HG03159 (cell line): ENCODE results near the gene TRAF3IP3.

ENCODE experiments used
- ATAC-seq: cut with Tn5 transposase; IDR thresholded peaks from one replicate; pipeline ENCODE4 v1.9.1; 2021; ENCODE audit warnings: mild to moderate bottlenecking, moderate library complexity; ENCODE audit not compliant: unreplicated experiment

Gene TRAF3IP3, protein sequence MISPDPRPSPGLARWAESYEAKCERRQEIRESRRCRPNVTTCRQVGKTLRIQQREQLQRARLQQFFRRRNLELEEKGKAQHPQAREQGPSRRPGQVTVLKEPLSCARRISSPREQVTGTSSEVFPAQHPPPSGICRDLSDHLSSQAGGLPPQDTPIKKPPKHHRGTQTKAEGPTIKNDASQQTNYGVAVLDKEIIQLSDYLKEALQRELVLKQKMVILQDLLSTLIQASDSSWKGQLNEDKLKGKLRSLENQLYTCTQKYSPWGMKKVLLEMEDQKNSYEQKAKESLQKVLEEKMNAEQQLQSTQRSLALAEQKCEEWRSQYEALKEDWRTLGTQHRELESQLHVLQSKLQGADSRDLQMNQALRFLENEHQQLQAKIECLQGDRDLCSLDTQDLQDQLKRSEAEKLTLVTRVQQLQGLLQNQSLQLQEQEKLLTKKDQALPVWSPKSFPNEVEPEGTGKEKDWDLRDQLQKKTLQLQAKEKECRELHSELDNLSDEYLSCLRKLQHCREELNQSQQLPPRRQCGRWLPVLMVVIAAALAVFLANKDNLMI

DNA sequence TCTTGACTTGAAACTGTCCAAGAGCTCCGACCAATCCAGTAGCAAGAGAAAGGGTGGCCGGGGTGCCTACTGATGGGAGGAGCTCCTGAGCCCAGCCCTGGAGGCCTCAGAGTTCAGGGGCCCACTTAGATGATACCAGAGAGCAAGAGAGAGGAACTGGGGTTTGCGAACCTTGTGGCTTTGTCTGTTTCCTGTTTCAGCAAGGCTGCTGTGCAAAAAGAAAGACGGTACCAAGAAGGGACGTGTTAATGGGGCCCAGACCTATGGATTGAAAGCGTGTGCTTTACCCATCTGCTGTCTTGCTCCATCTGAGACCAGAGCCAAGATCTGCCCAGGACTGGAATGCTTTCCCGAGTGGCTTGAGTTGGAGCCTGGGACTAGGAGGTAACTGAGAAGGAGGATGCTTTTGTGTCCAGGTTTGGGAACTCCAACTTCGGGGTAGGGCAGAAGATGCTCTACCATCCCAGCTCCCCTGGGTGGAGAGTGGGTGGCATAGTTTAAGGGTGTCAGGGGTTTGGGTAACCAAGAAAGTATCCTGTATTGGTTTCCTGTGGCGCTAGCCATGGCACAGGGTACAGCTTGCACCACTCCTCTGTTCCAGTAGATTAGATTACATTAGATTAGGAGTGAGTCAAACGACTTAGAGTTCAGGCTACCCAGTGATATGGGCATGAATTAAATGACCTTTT lies at the start of gene TRAF3IP3:
Gene TRAF3IP3, plus strand, starts transcription at position 128 of the 689 bp plus-strand sequence. CDS start 3,987 bp downstream, outside the sequence.
- ATAC-seq, result peak; percentile 82

DNA sequence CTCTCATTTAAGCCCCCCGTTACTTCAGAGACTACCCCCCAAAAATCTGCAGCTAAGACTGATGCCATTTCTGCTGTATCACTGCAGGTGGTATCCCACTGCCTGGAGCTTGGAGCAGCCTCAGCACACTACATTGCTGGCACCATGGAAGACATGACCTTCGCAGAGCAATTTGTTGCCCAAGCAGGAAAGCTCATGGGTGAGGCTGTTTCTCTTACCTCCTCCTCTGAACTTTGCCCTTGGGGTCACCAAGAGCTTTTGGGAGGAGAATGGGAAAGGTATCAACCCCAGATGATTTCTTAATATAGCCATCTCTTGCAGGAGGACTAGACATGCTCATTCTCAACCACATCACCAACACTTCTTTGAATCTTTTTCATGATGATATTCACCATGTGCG lies 49.2 kb upstream of the TRAF3IP3 start:
- ATAC-seq, result no peak

DNA sequence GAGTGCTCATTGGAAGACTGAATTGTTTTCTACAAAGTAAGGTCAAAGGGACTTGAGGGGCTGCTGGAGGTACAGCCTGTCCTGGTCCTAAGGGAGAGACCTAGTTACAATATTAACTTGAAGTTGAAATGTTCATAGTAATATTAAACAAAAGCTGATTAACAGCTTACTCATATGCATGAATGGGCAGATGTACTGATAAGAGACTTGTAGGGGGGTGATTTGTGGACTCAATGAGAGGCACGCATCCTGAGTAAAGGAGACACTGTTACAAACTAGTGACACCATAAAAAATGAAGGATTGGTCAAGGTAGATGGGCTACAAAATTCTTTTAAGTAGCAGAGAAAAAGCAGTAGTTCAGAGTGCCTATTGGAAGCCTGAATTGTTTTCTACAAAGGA lies 48.5 kb upstream of the TRAF3IP3 start:
- no peak for ATAC-seq

DNA sequence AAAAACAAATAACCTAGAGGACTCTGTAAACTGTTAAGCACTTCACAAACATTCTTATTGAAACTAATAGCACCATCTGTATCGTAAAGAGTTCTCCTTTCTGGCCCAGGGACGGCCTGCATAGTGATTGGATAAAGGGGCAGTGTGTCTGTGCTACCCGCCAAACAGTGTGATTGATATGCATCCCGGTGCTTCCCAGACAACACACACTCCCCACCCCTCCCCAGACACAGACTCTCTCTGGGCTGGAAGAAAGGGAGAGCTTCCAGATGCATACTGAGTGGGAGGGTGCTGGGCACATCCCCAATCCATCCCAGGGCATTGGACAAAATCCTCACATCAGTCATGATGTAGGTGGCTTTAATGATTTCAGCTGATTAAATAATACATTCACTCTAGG lies 47.6 kb upstream of the TRAF3IP3 start:
- no peak for ATAC-seq

DNA sequence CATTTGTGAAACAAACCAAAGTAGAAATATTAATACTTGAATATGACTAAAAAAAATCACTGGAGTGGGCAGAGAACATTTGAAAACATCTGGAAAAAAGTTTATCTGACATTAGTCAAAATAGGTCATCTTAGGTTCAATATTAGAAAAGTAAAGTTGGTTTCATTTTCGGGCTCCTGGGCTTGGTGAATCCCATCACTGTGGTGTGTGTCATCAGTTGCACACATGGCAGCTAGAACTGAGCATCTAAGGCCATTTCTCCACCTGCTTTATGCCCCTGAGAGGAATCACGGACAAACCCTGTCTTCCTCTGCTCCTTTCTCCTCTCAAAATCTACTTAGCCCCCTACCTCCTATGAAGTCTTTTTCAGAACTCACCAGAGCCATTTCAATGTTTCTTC lies 45.8 kb upstream of the TRAF3IP3 start:
- no peak for ATAC-seq

DNA sequence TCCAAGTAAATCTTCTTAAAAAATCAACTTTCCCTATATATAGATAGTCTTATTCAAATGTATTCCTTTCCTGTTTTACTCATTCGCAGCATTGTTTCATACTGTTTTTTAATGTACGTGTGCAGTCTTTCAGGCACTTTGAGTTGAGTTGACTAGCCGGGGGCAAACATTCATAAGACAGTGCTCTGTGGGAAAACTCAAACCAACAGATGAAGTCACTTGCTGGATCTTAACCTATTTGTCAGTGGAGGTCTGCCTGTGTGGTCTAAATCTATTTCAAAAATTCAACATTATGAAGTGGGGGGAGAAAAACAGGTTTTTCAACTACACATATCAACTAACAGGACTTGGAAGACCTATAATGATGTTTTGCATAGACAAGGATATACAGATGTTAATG lies 45.0 kb upstream of the TRAF3IP3 start:
- ATAC-seq, result no peak

DNA sequence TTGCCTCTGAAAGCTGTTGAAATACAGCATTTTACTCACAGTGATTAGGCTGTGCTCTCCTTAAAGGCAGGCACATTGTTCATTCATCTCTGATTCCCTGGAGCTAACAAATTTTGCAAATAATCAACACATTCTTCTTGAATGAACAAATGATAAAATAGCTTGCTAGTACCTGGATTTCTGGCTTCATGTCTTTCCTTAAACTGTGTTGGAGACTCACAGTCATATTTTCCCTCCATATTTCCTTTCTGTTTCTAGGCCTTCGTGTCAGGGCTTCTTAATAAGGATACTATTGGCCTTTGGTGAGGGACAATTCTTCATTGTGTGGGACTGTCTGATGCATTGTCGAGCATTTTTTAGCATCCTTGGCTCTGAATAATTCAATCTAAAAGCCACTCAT lies 41.5 kb upstream of the TRAF3IP3 start:
- ATAC-seq, result no peak

DNA sequence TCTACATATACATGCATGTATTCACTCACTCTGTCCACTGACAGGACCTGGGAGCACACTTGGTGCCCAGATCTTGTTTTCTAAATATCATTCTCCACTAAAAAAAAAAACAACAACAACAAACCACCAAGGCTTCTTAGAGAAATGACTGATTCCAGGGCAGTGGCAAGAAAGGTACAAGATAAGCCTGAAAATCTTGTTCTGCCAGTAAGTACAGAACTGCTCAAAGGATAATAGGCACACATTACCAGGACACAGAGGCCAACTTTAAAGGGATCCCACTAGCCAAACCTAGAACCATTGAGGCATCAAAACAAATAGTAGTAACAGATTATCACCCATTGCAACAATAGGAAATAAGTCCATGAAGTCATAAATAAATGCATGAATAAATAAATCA lies 40.5 kb upstream of the TRAF3IP3 start:
- ATAC-seq, result no peak

DNA sequence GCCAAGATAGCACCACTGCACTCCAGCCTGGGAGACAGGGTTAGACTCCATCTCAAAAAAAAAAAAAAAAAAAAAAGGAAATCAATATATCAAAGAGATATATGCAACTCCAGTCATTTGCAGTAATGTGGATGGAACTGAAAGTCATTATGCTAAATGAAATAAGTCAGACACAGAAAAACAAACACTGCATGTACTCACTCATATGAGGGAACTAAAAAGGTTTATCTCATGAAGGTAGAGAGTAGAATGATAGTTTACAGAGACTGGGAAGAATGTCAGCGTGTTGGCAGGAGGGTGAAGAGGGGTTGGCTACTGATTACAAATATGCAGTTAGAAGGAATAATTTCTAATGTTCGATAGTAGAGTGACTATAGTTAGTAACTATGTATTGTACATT lies 38.0 kb upstream of the TRAF3IP3 start:
- ATAC-seq, result no peak

DNA sequence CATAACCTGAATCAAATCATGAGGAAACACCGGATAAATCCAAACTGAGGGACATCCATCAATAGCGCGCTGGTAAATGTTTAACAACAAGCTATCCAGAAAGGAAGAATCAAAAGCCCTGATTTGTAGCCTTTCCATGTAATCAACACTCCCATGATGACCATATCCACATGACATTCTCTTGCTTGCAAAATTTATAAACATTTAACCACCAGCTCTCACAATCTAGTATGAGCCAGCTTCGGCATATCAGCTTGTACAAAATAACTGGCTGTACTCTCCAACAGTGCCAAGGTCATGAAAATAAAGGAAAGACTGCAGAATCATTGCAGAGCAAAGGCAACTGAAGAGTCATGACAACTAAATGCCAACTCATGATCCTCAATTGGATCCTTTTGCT lies 35.5 kb upstream of the TRAF3IP3 start:
- ATAC-seq, result no peak

DNA sequence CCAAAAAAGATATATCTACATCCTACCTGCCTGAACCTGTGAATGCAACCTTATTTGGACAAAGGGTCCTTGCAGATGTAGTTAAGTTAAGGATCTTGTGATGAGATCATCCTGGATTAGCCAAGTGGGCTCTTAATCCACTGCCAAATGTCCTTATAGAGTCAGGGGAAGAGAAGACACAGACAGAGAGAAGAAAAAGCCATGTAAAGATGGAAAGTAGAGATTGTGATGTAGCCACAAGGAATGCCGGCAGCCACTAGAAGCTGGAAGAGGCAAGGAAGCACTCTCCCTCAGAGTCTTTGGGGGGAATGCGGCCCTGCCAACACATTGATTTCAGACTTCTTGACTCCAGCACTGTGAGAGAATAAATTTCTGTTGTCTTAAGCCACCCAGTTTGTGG lies 35.0 kb upstream of the TRAF3IP3 start:
- no peak for ATAC-seq

DNA sequence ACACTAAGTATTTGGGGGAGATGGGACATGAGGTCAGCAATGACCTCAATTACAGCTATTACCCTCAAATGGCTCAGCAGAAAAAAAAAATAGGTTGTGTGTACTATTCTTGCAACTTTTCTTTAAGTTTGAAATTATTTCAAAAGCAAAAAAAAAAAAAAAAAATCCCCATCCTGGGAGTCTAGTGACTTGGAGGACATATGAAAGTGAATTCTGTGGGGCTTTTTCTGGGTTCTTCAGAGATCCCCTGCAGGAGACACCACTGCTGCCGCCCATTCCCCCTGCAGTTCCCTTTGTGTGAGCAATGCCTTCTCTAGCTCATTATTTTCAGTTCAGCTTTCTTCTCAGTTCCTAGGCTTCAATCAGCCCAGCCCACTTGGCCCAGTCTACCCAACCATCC lies 34.5 kb upstream of the TRAF3IP3 start:
- ATAC-seq, result no peak

DNA sequence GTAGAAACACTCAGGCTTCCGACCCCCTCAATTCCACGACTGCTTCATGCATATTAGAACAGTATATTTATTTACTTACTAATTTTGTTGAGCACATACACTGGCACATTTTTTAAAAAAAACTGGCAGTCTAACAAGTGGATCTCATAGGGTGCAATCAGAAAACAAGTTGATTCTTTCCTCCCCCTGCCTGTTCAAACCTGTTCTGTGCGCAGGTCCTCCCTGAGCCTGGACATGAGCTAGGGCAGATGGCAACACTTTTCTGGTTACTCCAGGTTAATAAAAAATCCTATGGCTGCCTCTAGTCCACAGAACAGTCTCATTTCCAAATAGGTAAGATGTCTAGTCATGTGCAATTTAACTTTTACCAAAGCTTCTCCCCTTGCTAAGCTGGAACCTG lies 32.6 kb upstream of the TRAF3IP3 start:
- no peak for ATAC-seq

DNA sequence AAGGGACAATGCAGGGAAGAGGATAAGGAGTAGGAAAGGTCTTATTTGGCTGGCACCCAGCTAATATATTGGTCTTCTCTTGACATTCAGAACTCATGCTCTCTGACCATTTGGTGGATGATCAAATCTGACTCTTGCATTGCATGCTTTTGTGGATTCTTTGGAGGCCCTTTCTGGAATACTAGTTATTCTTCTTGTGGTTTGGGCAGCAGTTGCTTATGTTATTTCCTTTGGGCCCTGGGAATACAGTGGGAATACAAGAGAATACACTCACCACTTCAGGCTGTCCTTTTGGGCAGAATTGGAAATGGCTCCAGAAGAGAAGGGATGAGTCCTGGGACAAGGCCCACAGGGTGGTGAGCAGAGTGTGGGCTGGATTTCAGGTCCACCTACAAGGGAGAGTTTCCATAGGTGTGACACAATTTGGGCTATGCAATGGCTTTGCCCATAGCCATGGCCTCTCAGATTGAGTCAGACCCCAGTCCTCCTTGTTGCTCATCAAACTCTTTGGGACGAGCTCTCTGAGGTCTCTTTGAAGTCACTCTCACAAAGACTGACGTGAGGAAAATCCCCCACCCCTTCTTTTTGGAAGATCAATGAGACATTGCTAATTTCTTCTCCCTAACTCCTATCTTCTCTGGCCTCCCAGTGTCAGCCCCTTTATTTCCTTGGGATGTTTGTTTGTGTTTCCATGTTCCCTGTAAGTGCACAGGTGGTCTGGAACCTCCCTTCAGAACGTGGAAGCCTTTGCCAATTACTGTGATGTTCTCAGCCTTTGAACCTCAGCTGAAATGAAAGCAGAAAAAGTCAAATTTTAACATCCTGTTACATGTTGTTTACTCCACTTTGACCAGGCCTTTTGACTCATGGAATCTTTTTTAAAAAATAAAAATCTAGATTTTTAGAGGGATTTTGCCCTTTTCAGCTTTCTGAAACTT lies 31.8 kb upstream of the TRAF3IP3 start:
- no peak for ATAC-seq

DNA sequence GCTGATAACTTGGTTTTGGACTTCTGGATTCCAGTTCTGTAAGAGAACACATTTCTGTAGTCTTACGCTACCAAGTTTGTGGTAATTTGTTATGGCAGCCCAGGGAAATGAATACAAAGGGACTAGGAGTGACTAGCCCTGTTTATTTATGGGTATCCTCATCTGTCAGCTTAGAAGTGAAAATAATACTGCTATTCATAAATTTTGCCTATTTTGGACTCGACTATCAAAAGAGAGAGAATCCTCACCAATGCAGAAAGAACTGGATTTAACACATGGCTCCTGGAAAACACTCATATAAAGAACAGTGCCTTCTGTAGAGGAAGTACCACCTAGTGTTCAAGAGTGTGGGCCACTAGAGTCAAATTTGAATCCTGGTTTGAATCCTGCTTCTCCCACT lies 28.6 kb upstream of the TRAF3IP3 start:
- no peak for ATAC-seq

DNA sequence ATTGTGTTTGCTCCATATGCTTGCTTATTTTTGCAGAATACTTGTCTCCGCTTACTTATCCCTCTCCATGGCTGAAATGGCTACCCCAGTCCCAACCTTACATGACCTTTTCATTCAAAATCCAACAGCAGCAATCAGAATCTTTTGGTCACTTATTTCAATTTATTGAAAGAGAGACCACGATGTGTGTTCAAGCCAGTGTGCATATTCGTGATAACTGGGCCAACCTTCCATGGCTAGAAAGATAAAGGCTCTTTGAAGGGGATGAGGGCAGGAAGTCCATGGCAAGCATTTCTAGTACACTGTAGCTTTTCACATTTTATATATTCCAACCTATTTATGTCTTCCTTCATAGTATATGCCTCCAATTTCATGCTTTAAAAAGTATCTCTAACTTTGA lies 28.1 kb upstream of the TRAF3IP3 start:
- ATAC-seq, result no peak

DNA sequence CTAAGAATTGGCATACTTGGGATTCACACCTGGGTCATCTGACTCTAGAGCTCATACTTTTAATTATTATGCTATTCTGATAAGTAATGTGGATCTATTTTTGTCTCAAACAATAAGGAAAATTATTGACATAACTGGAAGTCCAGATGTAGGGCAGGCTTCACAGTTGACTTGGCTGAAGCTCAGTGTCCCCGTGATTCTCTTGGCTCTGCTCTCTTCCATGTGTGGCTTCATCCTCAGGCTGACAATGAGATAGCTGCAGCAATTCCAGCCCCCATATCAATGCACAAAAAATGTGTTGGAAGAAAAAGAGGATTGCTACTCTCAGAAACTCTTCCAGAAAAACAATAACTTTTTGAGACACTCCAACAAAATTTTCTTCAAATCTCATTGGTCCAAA lies 27.4 kb upstream of the TRAF3IP3 start:
- no peak for ATAC-seq

DNA sequence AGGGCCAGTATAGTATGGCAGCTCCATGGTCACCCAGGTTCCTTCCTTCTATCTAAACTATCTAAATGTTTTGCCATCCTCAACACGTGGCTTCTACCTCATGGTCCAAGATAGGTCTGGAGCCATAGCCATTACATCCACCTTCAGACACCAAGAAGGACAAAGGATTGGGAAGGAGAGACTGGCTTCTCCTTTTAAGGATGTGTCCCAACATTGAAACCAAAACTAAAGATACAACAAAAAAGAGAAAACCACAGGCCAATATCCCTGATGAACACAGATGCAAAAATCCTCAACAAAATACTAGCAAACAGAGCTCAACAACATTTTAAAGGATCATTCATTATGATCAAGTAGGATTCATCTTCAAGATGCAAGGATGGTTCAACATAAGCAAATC lies 26.4 kb upstream of the TRAF3IP3 start:
- no peak for ATAC-seq

DNA sequence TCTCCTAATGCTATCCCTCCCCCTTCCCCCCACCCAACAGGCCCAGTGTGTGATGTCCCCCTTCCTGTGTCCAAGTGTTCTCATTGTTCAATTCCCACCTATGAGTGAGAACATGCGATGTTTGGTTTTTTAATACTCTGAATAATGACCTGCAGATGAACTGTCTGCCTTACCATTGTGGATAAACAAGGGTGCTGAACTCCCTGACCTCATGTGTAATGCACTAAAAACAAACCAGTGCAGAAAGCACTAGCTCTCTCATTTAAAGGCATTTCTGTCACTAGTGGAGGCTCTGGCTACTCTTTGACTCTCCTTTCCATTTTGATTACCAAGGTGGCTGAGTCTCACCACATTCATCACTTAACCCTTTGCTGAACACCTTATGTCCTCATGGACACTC lies 23.1 kb upstream of the TRAF3IP3 start:
- ATAC-seq, result no peak

DNA sequence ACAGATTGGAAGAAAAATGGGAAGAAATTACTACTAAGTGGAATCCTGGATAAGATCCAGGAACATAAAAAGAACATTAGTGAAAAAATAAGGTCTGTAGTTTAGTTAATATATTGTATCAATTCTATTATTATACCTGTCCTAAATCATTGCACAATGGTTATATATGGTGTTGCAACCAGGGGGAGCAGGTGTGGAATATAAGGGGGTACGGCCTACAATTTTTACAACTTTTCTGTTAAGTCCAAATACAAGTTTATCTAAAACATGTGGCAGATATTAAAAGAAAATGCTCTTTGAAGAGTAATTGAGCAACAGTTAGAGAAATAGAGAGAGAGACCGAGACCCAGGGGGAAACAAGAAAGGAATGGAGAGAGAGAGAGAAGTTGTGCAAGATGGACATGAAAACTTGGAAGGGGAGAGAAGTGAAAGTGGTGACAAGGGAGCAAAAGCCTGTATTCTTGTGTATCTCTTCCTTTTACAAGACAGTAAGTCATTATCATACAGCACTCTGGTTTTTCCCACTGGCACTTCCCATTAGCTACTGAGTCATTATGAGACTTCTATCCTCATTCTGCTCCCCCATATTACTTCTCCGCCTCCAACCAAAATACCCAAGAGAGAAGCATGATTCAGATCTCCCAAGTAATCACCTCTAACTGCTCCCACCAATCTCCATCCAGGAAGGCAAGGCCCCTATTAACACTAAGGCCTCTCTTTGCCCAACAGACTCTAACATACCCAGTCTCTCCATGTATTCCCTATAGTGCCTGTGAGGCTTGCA lies 22.3 kb upstream of the TRAF3IP3 start:
- no peak for ATAC-seq
